ENCODE data around the gene DYNLT3.

Gene DYNLT3

GRCh38 chrX:37840931-37841330, 6.4 kb downstream of the DYNLT3 start:
- DNase-seq = no peak

GRCh38 chrX:37834937-37835336, 12.4 kb downstream of the DYNLT3 start:
- DNase-seq = no peak

DNA sequence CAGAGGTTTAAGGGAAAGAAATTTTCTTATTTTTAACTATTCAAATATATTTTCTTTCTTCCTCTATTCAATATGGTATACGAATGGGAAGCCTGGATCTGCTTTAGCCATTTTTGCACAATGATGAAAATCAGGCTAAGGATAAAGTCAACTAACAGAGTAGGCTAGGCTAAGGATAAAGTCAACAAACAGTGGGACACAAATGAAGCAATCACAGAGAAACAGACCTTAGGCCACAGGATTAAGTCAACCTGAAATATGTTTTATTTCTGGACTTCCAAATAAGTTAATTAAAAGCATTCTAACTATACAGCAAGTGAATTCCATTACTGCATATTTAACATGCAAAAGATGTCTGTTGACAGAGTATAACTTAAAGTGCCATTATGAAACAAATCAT, 17.0 kb downstream of the DYNLT3 start:
- DNase-seq = no peak

DNA sequence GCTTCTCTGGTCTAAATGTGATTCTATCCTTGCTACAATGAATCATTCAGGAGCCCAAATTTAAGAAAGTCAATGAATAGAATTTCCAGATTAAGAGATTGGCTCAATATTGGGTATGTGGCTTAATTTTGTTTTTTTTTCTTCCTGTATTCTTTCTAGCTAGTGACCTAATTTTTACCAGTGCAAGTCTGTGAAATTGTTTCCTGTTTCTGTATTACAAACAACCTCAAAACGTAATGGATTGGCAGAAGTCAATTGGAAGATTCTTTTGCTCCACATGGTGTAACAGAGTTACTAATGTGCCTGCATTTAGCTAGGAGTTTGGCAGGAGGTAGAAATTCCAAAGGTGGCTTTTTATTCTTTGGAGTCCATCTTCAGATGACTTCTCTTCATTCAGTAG, 17.6 kb downstream of the DYNLT3 start:
- no peak for DNase-seq

GRCh38 chrX:37825215-37825842, 22.0 kb downstream of the DYNLT3 start:
- DNase-seq = peak; percentile 2 to 51

- DNase-seq = no peak
These were observed 22.7 kb downstream of the DYNLT3 start for GRCh38 chrX:37824491-37825214.

DNA sequence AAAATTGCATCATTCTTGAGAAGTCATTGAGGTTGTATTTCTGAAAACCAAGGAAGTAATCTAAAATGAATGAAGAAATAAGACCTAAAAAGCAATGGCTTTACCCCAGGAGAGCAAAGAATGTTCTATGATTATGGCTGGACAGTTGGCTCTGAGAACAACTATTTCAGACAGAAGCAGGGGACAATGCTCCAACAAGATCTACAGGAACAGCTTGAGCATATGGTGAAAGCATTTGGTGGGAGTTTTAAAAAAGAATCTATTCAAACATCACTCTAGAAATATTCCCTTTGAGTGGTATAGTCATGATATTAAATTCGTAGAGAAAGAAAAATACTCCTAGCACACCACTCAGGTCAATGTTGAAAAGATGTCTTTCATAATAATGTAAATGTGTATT, 26.7 kb downstream of the DYNLT3 start:
- no peak for DNase-seq

DNA sequence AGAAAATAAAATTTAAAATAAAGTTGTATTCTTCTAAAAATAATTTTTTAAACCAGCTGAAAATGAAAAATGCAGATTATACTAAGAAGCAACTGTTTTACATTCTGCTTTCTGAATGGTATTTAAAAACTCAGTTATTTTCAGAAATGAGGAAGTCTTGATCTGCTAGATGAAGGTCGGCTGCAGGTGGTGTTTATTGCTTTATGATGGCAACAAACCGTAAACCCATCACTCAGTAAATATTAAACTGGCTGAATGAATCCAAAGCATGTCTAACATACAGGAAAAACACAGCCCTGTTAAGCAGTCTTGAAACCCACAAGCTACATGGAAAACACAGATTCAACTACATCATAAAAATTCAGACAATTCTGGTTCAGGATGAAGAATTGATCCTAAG, 29.3 kb downstream of the DYNLT3 start:
- no peak for DNase-seq

DNA sequence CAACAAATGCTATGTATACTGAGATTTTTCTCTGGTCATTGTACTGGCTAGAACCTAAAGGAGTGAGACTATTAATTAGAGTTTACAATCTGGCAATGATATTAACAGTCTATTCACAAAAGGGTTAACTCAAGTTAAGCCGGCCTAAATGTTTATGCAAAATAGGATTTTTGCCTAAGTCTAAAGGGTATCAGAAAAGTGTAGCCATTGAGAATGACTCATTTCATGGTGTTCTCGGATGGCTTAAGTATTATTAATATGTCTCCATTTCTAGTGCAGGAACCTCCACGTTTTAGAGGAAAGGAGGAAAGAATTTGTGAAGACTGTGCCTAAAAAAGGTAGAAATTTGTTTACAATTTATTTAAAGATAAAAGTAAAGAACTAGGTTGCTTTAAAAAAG, 29.8 kb downstream of the DYNLT3 start:
- no peak for DNase-seq

DNA sequence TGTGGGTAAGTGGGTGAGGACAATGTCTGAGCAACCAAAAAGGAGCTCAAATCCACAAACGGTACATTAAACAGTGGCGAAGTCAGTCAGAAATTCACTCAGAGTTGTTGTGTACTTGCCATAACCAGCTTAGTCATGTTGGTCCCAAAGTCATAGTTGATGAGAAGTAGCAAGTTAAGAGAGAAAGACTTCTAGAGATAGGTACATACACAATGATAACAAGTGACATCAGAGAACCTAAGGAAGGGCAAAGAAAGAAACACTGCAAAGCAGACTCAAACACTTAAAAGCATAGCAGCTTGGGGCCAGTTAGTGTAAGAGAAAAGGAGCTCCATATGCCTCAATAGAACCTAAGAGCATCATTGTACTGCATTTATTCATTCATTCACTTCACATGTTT, 30.2 kb downstream of the DYNLT3 start:
- DNase-seq = no peak

GRCh38 chrX:37816766-37817165, 30.6 kb downstream of the DYNLT3 start:
- DNase-seq = no peak

DNA sequence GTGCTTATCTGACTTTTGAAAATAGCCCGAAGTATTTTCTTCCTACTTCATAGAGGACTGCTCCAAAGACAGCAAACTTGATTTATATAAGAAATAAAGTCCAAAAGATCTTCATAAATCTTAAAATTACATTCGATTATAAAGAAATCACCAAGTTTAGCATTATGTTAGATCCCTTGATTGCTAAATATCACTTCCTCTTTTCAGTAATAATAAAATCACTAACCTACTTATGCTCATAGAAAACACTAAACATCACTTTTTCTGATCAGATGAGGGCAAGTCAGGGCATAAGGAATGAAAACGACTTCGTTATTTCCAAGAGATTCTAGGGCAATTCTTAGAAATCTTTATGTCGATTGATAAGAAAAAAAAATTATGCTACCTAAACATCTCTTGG, 32.0 kb downstream of the DYNLT3 start:
- no peak for DNase-seq

- no peak for DNase-seq
These were observed 33.8 kb downstream of the DYNLT3 start for GRCh38 chrX:37813570-37813969.

GRCh38 chrX:37812110-37812509, 35.3 kb downstream of the DYNLT3 start:
- DNase-seq = no peak

GRCh38 chrX:37809970-37810369, 37.4 kb downstream of the DYNLT3 start:
- DNase-seq = no peak

- DNase-seq = no peak
These were observed 44.3 kb downstream of the DYNLT3 start for GRCh38 chrX:37803057-37803456.

- DNase-seq = no peak
These were observed 45.3 kb downstream of the DYNLT3 start for GRCh38 chrX:37802028-37802427.

DNA sequence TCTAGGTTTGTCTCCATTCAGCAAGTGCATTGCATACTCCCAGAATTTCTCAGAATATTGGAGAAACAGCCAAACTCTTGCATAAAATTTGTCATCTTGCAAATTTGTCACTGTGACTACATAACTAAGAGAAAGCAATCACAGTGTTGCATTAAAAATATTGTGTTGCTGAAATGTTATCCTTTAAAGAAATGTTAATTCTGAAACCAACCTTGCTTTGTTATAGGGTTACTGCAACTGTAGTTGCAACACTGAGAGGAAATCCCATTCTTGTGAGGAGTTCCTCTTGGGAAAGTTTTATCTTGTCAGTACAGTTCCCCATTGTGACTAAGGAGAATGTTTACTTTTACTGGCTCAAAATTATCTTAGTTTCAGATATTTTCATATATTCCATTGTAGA, 46.7 kb downstream of the DYNLT3 start:
- no peak for DNase-seq

DNA sequence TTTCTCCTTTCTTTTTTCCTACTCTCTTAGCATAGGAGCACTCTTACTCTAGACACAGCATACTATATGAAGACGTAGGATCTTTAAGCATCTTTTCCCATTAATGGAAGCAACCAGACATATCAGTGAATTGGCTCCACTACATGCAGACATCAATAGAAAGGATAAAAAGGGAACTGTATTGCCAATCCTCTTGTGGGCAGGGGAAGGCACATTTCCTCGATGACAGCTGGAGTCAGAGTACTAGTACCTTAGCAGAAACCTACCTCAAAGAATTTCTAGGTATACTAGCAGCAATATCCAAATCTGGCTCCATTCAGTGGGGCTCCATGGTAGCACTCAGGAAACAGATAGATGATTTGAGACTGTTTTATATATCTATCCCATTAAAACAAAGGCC, 47.4 kb downstream of the DYNLT3 start:
- no peak for DNase-seq

GRCh38 chrX:37796805-37797204, 50.6 kb downstream of the DYNLT3 start:
- no peak for DNase-seq

DNA sequence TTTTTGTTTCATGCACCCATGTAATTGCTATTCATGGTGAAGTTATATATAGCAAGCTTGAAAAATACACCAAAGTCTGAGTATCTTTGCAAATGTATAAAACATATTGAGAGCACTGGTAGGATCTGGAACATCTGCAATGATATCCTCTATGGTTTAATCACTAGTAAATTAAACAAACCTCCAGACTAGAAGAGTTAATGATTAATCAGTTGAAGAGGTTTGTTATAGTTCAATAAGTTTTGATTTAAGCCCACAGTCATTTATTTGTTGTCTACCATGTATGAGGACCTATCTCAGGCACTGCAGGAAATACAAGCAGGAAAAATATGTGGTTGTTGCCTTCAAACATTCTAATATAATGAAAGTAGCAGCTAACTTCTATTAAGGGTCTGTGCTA, 51.1 kb downstream of the DYNLT3 start:
- DNase-seq = no peak
